Suppressor macrophage treated with lipopolysaccharide for 1 hour (primary cell): ENCODE results near the gene UBTD1.

Source experiments
- DNase-seq, 3 donors: peaks; one replicate each; pipeline ENCODE4 v3.0.0-alpha.2; 2020 to 2022

Gene UBTD1

GRCh38 chr10:97589479-97589878 is 90.8 kb downstream of the UBTD1 start, which contains the start of gene C10orf62:
TSS of gene C10orf62 (plus strand) at chr10:97589721. CDS start at chr10:97589898, 177 bp downstream.
- no peak for DNase-seq

- no peak for DNase-seq
Measured at GRCh38 chr10:97590082-97590747, 91.5 kb downstream of the UBTD1 start.

GRCh38 chr10:97590748-97591495 is 92.2 kb downstream of the UBTD1 start:
- DNase-seq: no peak

DNA sequence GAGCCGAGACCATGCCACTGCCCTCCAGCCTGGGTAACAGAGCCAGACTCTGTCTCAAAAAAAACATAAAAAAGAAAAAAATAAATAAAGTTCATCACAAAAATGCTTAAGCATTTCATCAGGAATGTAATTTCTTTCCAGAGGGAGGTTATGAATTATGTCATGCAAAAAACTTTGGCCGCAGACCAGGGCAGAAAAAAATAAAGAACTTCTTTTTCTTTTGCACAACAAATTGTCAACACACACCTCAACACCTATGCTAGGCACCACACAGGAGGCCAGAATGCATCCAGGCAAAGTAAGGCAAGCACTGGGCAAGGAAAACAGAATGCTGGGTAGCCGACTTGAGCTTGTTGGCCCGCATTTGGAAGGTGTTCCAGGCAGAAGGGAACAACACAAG is 94.7 kb downstream of the UBTD1 start:
- no peak for DNase-seq

DNA sequence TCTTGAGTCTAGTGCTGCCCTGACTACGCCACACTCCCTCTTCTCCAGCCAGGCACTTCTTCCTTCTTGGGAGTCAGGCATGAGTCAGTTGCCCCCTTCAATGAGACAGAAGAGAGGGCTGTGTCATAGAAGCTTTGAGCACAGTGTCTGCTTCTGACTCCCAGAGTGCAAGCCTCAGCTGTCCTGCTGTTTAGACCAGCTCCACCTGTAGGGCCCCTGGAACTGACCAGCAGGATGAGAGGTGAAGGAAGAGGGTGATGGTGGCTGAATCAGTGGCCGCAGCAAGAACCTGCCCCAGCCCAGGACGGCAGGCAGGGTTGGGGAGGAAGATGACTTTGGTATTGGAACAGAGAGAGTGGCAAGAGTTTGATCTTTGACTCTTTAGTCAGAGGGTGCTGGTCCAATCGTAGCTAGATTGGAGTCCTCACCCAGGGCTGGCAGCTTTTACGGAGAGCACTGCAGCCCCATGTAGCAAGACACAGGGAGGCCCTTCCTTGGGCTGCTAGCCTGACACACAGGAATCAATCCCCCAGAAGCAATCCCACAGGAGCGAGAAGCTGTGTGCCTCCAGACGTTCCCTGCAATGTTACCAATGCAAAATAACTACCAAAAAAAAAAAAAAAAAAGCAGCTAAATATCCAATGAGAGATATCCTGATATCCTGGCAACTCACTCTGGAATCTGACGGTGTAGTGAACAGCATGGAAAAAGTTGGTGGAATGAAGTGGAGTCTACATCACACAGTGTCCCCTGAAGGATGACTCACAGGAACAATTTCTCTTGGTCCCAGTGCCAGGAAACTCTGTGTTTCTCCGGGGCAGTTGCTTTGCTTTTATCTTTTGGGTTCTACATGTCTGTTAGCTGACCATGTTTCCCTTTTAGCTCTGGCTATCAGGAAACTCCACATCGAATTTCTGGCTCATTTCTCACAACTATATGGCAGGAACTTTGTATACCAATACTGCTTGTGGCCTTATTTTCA is 97.7 kb downstream of the UBTD1 start:
- DNase-seq: peak; percentile 64 to 76 (median 71)

DNA sequence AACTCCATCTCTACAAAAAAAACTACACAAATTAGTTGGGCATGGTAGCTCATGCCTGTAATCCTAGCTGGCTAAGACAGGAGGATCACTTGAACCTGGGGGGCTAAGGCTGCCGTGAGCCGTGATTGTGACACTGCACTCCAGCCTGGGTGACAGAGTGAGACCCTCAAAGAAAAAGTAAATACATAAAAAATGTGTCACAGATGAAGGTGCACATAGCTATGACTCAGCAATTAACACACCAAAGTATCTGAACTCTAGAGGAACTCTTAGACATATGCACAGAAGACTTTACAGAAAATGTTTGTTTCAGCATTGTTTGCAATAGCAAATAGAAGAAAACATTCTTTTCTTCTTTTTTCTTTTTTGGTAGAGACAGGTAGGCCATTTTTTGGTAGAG is 99.1 kb downstream of the UBTD1 start:
- no peak for DNase-seq

DNA sequence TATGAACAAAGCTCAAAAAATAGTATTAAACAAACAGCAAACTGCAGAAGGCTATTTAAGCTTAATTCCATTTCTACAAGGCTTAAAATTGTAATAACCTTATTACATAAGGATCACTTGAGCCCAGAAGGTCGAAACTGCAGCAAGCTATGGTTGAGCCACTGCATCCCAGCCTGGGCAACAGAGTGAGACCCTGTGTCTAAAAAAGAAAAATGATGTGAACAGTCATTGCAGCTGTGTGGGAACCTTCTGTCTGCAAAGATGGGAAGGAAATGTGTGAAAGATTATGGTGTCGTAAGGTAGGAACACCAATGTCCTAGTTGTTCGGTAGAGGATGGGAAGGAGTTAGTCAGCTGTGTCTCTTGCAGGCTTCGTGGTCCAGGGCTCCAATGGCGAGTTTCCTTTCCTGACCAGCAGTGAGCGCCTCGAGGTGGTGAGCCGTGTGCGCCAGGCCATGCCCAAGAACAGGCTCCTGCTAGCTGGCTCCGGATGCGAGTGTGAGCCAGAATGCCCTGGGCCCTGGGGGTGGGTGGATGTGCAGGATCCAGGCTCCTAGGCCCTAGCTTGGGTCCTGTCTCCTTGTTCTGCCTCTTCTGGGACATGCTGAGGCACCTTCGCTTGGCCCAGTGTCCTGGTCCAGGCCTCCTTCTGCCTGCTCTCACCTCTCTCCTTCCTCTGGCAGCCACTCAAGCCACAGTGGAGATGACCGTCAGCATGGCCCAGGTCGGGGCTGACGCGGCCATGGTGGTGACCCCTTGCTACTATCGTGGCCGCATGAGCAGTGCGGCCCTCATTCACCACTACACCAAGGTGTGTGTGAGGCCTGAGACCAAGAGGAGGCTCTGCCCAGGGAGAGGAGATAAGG is 99.9 kb downstream of the UBTD1 start:
- no peak for DNase-seq

- DNase-seq: no peak
Measured at GRCh38 chr10:97599272-97599619, 100.5 kb downstream of the UBTD1 start.

DNA sequence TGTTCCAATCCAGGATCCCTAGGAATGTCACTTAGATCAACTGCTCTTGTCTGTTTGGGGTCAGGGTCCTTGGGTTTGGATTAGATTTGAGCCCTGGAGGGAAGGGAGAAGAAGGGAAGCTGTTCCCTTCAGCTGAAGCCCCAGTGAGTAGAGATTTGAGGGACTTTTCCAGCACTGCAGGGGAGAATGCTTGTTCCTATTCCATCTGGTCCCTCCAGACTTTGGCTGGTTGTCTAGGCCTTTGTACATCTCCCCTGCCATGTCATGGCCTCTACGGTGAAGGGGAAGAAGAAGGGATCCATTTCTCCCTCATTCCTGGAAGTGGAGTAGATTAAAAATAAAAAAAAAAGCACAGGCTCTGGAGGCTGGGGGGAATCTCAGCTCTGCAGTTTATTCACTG is 101.9 kb downstream of the UBTD1 start:
- no peak for DNase-seq

- DNase-seq: no peak
Measured at GRCh38 chr10:97601268-97602215, 102.8 kb downstream of the UBTD1 start.

DNA sequence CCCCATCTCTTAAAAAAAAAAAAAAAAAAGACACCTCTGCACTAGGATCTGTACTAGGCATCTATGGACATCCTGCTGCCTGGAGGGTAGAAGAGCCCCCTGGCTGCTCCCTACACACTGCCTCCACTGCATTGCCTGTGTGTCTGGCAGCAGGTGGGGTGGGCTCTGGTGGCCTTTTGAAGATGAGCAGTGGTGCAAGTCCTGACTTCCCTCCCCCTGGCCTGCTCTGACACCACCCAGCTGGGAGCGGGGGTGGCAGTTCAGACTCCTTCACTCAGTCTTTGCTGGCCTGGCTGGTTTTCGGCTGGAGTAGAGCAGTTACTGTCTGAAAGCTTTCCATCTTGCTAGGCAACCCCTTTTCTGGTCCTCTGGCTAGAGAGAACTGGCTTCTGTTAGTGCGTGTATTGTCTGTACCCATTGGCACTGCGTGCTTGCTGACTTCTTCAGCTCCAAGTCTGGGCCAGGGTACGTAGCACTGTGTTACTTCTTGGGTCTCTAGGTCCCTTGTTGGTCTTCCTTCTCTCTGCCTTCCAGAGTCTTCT is 108.4 kb downstream of the UBTD1 start:
- no peak for DNase-seq

DNA sequence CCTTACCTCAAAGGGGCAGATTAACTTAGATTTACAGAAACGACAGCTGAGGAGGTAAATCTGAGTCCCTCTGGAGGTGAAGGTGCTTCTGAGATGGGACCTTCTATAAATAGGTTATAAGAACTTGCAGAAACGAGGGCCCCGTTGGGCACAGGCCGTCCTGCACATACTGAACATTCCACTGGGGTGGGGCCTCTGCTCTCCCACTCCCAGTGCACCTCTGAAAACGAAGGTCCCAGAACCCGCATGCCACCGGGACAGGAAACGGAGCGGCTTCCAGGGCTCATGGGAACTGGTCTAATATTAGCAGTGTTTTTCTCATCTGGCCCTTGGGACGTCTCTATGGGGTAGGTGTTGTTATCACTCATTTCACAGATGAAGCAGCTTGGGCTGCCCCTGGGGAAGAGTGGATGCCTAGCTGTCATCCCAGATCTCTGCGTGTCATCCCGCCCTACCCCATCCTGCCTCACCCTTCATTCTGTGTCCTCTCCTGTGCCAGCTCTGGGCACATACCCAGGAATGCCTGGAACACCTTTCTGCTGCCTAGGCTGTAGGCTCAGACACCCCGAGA is 110.4 kb downstream of the UBTD1 start:
- DNase-seq: no peak

DNA sequence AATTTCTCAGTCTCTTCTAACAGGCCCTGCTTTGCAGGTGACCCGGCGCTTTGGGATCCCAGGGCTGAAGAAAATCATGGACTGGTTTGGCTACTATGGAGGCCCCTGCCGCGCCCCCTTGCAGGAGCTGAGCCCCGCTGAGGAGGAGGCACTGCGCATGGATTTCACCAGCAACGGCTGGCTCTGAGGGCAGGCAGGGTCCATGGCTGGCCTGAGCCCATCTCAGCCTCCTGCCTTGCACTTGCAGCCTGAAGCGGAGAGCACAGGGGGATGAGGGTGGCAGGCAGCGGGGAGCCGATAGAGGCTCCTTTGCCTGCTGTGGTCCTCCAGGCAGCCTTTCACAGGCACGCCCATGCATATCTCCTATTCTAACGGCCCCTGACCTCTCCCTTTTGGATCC is 112.7 kb downstream of the UBTD1 start:
- DNase-seq: no peak

GRCh38 chr10:97612386-97612785 is 113.7 kb downstream of the UBTD1 start:
- DNase-seq: peak; percentile 15 to 41 (median 37)

GRCh38 chr10:97618285-97618684 is 119.6 kb downstream of the UBTD1 start:
- DNase-seq: no peak

GRCh38 chr10:97618733-97619132 is 120.0 kb downstream of the UBTD1 start:
- no peak for DNase-seq
